Measurements from ENCODE around the gene PGP. TPM values are rescaled to one million over a fixed set of nuclear protein-coding genes. Genes with fewer than 3 reads are reported as not detected.

PGP gene
- polyA plus RNA-seq, 1 donor (not counting 4 experiments of a cell fraction or from before 2014, with no cell fraction given), result 10.3 TPM

DNA sequence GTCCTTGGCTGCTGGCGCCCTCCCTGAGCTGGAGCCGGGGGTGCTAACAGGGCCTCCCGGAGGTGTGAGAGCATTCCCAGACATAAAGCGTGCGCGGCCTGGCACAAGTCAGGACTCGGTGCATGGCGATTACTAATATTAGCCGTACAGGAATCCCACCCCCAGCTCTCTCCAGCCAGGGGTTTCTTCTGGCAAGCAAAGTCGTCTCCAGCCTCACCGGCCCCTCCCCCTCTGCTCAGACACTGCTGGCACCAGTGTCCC, 23.3 kb downstream of the PGP start:
- dilution Hi-C loops (cut with MboI; ENCODE audit: extremely low pct_ligation_motif_present, low sequenced_read_pairs), result no loop called here
- H3K9me1 ChIP-seq (ENCODE audit: control insufficient read depth, extremely low read depth, insufficient read depth, low read length), result no peaks in the 10 kb centered on the region
- H3K4me1 ChIP-seq (ENCODE audit: control insufficient read depth, extremely low read depth, insufficient read depth, low read length), result peaks cover 13% of the 10 kb centered on the region
- H3K36me3 ChIP-seq (ENCODE audit: control insufficient read depth in 2 of 2, extremely low read depth in 1 of 2, insufficient read depth in 2 of 2, low read length in 2 of 2), result no peaks in the 10 kb centered on the region
- DNase-seq (ENCODE audit: low read depth, low spot score), result no peak
- FAIRE-seq, result no peak
- H3K9me3 ChIP-seq (ENCODE audit: control insufficient read depth, low read depth, low read length), result no peaks in the 10 kb centered on the region
- H3K4me3 ChIP-seq (ENCODE audit: control insufficient read depth in 2 of 3, extremely low read depth in 1 of 3, insufficient read depth in 2 of 3, low read depth in 1 of 3, low read length in 3 of 3), result no peak overlapping the region
- no peak overlapping the region for H2AFZ ChIP-seq (ENCODE audit: control insufficient read depth, low read length)
- no peaks in the 10 kb centered on the region for H3K79me2 ChIP-seq (ENCODE audit: control insufficient read depth, insufficient read depth, low read length)
- TF ChIP-seq CTCF (optimal IDR thresholded peaks at IDR 0.05 in 1 of 3, IDR thresholded peaks at IDR 0.05 in 1 of 3, conservative IDR thresholded peaks at IDR 0.05 in 1 of 3; ENCODE audit: extremely low read depth in 1 of 3, insufficient read depth in 2 of 3, low read length in 3 of 3) (no peak), EZH2 (IDR thresholded peaks at IDR 0.05; ENCODE audit: low read length) (no peak)
- no peak overlapping the region for H3K4me2 ChIP-seq (ENCODE audit: control insufficient read depth, extremely low read depth, insufficient read depth, low read depth, low read length)
- peaks cover 28% of the 10 kb centered on the region for H3K27me3 ChIP-seq (ENCODE audit: control insufficient read depth, extremely low read depth, insufficient read depth, low read length)
- no peak overlapping the region for H3K27ac ChIP-seq (ENCODE audit: control insufficient read depth, insufficient read depth, low read length)
- H4K20me1 ChIP-seq (ENCODE audit: control insufficient read depth, extremely low read depth, insufficient read depth, low read length), result no peaks in the 10 kb centered on the region
- H3K9ac ChIP-seq (ENCODE audit: control insufficient read depth, extremely low read depth, insufficient read depth, low read length), result no peak overlapping the region

GRCh38 chr16:2190659-2191445, 23.8 kb downstream of the PGP start:
- Histone ChIP-seq H3K27me3 (ENCODE audit: control insufficient read depth, extremely low read depth, insufficient read depth, low read length) (peaks cover 27% of the 10 kb centered on the region), H3K27ac (ENCODE audit: control insufficient read depth, insufficient read depth, low read length) (no peak overlapping the region), H3K4me1 (ENCODE audit: control insufficient read depth, extremely low read depth, insufficient read depth, low read length) (peaks cover 13% of the 10 kb centered on the region), H3K9me3 (ENCODE audit: control insufficient read depth, low read depth, low read length) (no peaks in the 10 kb centered on the region), H3K9me1 (ENCODE audit: control insufficient read depth, extremely low read depth, insufficient read depth, low read length) (no peaks in the 10 kb centered on the region), H3K9ac (ENCODE audit: control insufficient read depth, extremely low read depth, insufficient read depth, low read length) (no peak overlapping the region), H3K36me3 (ENCODE audit: control insufficient read depth in 2 of 2, extremely low read depth in 1 of 2, insufficient read depth in 2 of 2, low read length in 2 of 2) (no peaks in the 10 kb centered on the region), H4K20me1 (ENCODE audit: control insufficient read depth, extremely low read depth, insufficient read depth, low read length) (no peaks in the 10 kb centered on the region), H3K4me3 (ENCODE audit: control insufficient read depth in 2 of 3, extremely low read depth in 1 of 3, insufficient read depth in 2 of 3, low read depth in 1 of 3, low read length in 3 of 3) (no peak overlapping the region), H3K79me2 (ENCODE audit: control insufficient read depth, insufficient read depth, low read length) (no peaks in the 10 kb centered on the region), H2AFZ (ENCODE audit: control insufficient read depth, low read length) (no peak overlapping the region), H3K4me2 (ENCODE audit: control insufficient read depth, extremely low read depth, insufficient read depth, low read depth, low read length) (no peak overlapping the region)
- DNase-seq (ENCODE audit: low read depth, low spot score) (no peak), FAIRE-seq (no peak)
- dilution Hi-C loops (cut with MboI; ENCODE audit: extremely low pct_ligation_motif_present, low sequenced_read_pairs), result no loop called here
- TF ChIP-seq CTCF (optimal IDR thresholded peaks at IDR 0.05 in 1 of 3, IDR thresholded peaks at IDR 0.05 in 1 of 3, conservative IDR thresholded peaks at IDR 0.05 in 1 of 3; ENCODE audit: extremely low read depth in 1 of 3, insufficient read depth in 2 of 3, low read length in 3 of 3) (no peak), EZH2 (IDR thresholded peaks at IDR 0.05; ENCODE audit: low read length) (no peak)
